Body of pancreas (tissue), 4 donors: Measurements from ENCODE around the gene SLC25A43.

Experiments used
- POLR2A ChIP-seq, 3 donors: fragments of 450-650 bp; IDR thresholded peaks; one replicate each; pipeline ENCODE4 v1.6.1; 2016; ENCODE audit warnings: antibody characterized with exemption in 3 of 3, mild to moderate bottlenecking in 2 of 3
- TF ChIP-seq, protein P1 (sequence below), 7 experiments: fragments of 450-650 bp in 4 of 7; fragments of 200-600 bp in 3 of 7; sonication (generic) in 3 of 7; IDR thresholded peaks; one replicate each; pipeline ENCODE4 v1.5.1; 2016 to 2019; ENCODE audit warnings: antibody characterized with exemption in 7 of 7

DNA sequence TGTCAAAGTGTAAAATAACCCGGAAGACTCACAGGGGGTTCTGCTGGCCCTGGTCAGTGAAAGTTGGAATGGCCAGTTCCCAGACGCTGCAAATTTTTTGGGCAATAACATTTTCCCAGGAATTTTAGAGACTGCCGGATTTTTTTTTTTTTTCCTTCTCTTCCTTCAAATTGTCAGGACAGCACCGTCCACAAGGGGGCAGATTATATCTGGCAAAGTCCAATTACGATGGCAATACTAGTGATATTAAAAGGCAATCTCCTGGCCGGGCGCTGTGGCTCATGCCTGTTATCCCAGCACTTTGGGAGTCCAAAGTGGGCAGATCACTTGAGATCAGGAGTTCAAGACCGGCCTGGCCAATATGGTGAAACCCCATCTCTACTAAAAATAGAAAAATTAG, 89.6 kb downstream of the SLC25A43 start:
- TF ChIP-seq, protein P1, sequence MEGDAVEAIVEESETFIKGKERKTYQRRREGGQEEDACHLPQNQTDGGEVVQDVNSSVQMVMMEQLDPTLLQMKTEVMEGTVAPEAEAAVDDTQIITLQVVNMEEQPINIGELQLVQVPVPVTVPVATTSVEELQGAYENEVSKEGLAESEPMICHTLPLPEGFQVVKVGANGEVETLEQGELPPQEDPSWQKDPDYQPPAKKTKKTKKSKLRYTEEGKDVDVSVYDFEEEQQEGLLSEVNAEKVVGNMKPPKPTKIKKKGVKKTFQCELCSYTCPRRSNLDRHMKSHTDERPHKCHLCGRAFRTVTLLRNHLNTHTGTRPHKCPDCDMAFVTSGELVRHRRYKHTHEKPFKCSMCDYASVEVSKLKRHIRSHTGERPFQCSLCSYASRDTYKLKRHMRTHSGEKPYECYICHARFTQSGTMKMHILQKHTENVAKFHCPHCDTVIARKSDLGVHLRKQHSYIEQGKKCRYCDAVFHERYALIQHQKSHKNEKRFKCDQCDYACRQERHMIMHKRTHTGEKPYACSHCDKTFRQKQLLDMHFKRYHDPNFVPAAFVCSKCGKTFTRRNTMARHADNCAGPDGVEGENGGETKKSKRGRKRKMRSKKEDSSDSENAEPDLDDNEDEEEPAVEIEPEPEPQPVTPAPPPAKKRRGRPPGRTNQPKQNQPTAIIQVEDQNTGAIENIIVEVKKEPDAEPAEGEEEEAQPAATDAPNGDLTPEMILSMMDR (IDR thresholded peaks at IDR 0.05) = peak; percentile 43 to 71 (median 62)
- TF ChIP-seq POLR2A (IDR thresholded peaks at IDR 0.05) = no peak
